ENCODE results near the gene TBC1D14.

- no peak for TF ChIP-seq CTCF (IDR thresholded peaks at IDR 0.05 in 8 of 11, conservative IDR thresholded peaks at IDR 0.05 in 3 of 11)
- no peak for TF ChIP-seq POLR2AphosphoS5 (IDR thresholded peaks at IDR 0.05)
These were observed 135.9 kb downstream of the TBC1D14 start for GRCh38 chr4:7045553-7045952.

Measured in spleen (tissue), 7 donors.